Transverse colon (tissue), 4 donors: ENCODE data around the gene KLF11. TPM values are rescaled to one million over a fixed set of nuclear protein-coding genes. Genes with fewer than 3 reads are reported as not detected.
A peak's percentile ranks its signal among the peaks of the same experiment; 100 is the strongest.

Experiments used
- DNase-seq: peaks from one replicate; pipeline ENCODE4 v3.0.0-alpha.2; 2019
- H3K27ac ChIP-seq, 4 donors: fragments of 200-600 bp; sonication (generic); 2 replicates each; pipeline ENCODE4 v1.5.1; 2016 to 2018; ENCODE audit warnings: inconsistent platforms in 4 of 4
- H3K27me3 ChIP-seq: fragments of 200-600 bp; sonication (generic); 2 replicates; pipeline ENCODE4 v1.5.1; 2017; ENCODE audit warnings: inconsistent platforms
- H3K36me3 ChIP-seq, 4 donors: fragments of 200-600 bp; sonication (generic); 2 replicates each; pipeline ENCODE4 v1.5.1; 2017 to 2019; ENCODE audit warnings: inconsistent platforms in 4 of 4
- H3K4me1 ChIP-seq, 4 donors: fragments of 200-600 bp; sonication (generic); 2 replicates each; pipeline ENCODE4 v1.5.1; 2017 to 2020; ENCODE audit warnings: inconsistent platforms in 4 of 4
- H3K4me3 ChIP-seq, 4 donors: fragments of 200-600 bp; sonication (generic); 1 replicate in 1 of 4; 2 replicates in 3 of 4; pipeline versions ENCODE4 v1.5.1 to v1.6.1; 2017 to 2019; ENCODE audit warnings: inconsistent platforms in 4 of 4
- H3K9me3 ChIP-seq, 2 donors: fragments of 200-600 bp; sonication (generic); 2 replicates each; pipeline ENCODE4 v1.5.1; 2017 to 2019; ENCODE audit warnings: inconsistent platforms in 2 of 2
- EP300 ChIP-seq: sonication (generic); formaldehyde crosslinking; IDR thresholded peaks from one replicate; pipeline ENCODE4 v1.6.1; 2017; ENCODE audit warnings: antibody characterized with exemption, low read depth
- POLR2A ChIP-seq: fragments of 450-650 bp; IDR thresholded peaks from one replicate; pipeline ENCODE4 v1.6.1; 2016; ENCODE audit warnings: antibody characterized with exemption, mild to moderate bottlenecking, moderate library complexity
- POLR2AphosphoS5 ChIP-seq, 3 donors: sonication (generic); formaldehyde crosslinking; IDR thresholded peaks; one replicate each; pipeline ENCODE4 v1.6.1; 2016; ENCODE audit warnings: antibody characterized with exemption in 3 of 3
- WGBS, 2 donors: methylation state at CpG; one replicate each; pipeline ENCODE4 v1.1.5; 2018; ENCODE audit warnings: low coverage in 1 of 2; 5-methylcytosine and 5-hydroxymethylcytosine counted together
- in situ Hi-C, 4 donors: fragments of 200-750 bp; cut with MboI; loops; one replicate each; pipeline versions ENCODE4 v1.15.0 to v1.15.1; 2017; ENCODE audit warnings: low sequenced_read_pairs in 3 of 4, low pct_ligation_motif_present in 1 of 4, low pct_unique_long_range_greater_than_20kb in 1 of 4
- intact Hi-C: fragments of 100-400 bp; cut with DNase I; formaldehyde crosslinking; loops from one replicate; pipeline ENCODE4 v1.15.1; 2023; ENCODE audit warnings: low total_unique reads
- total RNA-seq, 4 donors: library from RNA; depleted of rRNA; stranded (reverse); fragments of >200 nt; gene quantifications; one replicate each; pipeline ENCODE4 v1.1.0, GENCODE V29; 2016
- TF ChIP-seq, protein P1 (sequence below), 5 experiments: fragments of 200-600 bp in 3 of 5; fragments of 450-650 bp in 2 of 5; sonication (generic) in 3 of 5; IDR thresholded peaks; 1 replicate in 2 of 5; 2 replicates in 3 of 5; pipeline ENCODE4 v1.5.1; 2016 to 2017; ENCODE audit warnings: antibody characterized with exemption in 5 of 5, inconsistent platforms in 3 of 5, mild to moderate bottlenecking in 2 of 5, moderate library complexity in 1 of 5

KLF11 gene
- total RNA-seq, 4 donors from 2014 or later: 6.6 to 17.0 (median 10.5) TPM

DNA sequence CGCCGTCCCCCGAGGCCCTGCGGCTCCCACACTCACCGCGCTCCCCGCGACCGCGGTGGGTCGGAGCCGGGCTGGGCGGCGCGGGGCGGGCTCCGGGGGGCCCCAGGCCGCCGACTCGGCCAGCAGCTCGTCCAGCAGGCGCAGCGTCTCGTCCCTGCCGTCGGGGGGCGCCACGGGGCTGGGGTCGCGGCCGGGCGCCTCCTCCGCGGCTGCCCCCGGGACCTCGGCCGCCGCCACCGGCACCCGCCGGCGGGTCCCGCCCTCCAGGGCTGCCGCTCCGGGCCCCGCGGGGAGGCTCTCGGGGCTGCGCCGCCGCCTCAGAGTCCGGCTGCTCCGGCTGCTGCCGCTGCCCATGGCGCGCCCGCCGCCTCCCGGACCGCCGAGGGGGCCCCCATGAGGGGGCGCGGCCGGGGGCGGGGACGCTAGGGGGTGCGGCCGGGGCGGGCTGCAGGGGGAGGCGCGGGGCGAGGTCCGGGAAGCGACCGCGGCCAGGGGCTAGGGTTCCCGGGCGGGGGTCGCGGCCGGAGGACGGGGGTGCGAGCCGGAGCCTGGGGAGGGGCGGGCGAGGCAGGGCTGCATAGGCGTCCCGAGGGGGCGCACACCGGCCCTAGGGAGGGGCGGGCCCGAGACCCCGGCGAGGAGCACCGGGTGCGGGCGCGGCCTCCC is 36.7 kb downstream of the KLF11 start, which contains the start of gene CYS1:
CYS1 (minus strand) TSS at position 542 of the 666 bp plus-strand sequence; CDS start at position 354, 188 bp downstream.
- H3K27ac ChIP-seq: peak within 1 kb of the TSS; percentile 81 to 93 (median 86)
- no peak for DNase-seq
- H3K36me3 ChIP-seq: no peaks in the 10 kb centered on the region
- in situ Hi-C loops: loop anchor here in 1 of 4 donors (25.0 kb wide), 1 partner anchor 582 kb away; no protein-coding TSS in a partner anchor
- peaks cover 5 to 25% (median 15%) of the 10 kb centered on the region in 4 donors for H3K4me1 ChIP-seq
- no peak for TF ChIP-seq POLR2AphosphoS5 (IDR thresholded peaks at IDR 0.05)
- TF ChIP-seq, protein P1, sequence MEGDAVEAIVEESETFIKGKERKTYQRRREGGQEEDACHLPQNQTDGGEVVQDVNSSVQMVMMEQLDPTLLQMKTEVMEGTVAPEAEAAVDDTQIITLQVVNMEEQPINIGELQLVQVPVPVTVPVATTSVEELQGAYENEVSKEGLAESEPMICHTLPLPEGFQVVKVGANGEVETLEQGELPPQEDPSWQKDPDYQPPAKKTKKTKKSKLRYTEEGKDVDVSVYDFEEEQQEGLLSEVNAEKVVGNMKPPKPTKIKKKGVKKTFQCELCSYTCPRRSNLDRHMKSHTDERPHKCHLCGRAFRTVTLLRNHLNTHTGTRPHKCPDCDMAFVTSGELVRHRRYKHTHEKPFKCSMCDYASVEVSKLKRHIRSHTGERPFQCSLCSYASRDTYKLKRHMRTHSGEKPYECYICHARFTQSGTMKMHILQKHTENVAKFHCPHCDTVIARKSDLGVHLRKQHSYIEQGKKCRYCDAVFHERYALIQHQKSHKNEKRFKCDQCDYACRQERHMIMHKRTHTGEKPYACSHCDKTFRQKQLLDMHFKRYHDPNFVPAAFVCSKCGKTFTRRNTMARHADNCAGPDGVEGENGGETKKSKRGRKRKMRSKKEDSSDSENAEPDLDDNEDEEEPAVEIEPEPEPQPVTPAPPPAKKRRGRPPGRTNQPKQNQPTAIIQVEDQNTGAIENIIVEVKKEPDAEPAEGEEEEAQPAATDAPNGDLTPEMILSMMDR (IDR thresholded peaks at IDR 0.05): peak in 2 of 5 experiments; percentile 2 to 27
- WGBS, 2 donors: 0% methylated on average over 22 of the region's 98 CpGs; no CpG with 5 or more reads in 1 of the 2 donors
- intact Hi-C loops: loop anchor here (1.0 kb wide), 1 partner anchor 37 kb away; the partner anchor contains the start of gene KLF11
- no peaks in the 10 kb centered on the region for H3K9me3 ChIP-seq
- H3K27me3 ChIP-seq: peaks cover 95% of the 10 kb centered on the region
- peak within 1 kb of the TSS; percentile 30 to 68 (median 50) for H3K4me3 ChIP-seq

DNA sequence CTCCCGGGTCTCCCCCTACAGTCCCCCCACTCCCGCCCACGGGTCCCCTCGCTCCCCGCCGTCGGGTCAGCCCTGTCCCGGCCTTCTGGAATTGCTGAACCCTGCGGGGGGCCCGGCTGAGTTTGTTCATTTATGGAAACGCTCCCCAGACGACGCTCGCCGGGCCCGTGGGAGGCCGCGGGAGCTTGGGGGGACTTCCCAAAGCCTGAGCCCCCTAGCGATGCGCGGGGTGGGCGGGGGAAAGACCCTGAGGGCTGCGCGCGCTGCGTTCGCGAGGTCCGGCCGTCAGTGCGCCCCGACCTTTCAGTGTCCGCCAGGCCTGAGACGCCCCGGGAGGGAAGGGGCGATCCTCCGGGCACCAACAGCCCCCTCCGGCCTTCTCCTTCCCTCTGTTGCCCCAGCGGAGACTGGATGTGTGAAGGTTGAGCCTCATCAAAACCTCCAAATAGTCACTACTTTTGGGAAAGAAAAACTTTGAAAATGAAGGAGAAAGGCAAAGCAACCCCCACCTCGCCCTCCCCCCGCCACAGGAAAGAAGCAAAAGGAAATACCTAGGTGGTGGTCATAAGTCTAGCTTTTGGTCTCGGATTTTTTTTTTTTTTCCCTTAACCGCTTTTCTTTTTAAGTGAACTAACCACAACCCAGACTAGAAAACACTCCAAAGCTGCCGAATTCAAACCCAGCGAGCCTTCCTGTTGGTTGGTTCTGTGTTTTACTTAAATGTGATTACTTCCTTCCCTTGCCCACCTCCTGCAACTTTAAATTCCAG is 37.4 kb downstream of the KLF11 start:
- H3K4me1 ChIP-seq: peaks cover 5 to 25% (median 15%) of the 10 kb centered on the region in 4 donors
- in situ Hi-C loops: loop anchor here in 1 of 4 donors (25.0 kb wide), 1 partner anchor 582 kb away; no protein-coding TSS in a partner anchor

DNA sequence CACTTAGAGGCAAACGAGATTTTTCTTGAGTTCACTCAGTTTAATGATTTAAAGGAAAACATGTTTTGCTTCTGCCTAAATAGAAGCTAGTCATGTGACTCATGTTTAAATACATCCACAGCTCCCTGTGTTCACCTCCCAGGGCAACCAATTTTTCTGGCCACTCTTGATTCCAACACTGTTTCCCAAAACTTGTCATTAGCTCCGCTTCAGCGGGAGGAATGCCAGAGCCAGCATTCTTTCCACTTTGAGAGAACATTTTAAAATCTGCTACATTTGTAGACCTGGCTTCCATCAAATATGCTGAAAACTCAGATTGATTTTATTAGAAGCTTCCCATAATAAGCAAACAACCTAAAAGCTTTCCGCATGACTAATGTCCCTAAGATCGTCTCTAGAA is 39.7 kb downstream of the KLF11 start:
- Histone ChIP-seq H3K4me3 (no peak overlapping the region), H3K36me3 (no peaks in the 10 kb centered on the region), H3K4me1 (peaks cover 5 to 25% (median 15%) of the 10 kb centered on the region in 4 donors), H3K27ac (peak overlapping the region in 1 of 4 donors; percentile 36), H3K9me3 (no peaks in the 10 kb centered on the region), H3K27me3 (peaks cover 75% of the 10 kb centered on the region)
- in situ Hi-C loops (loop anchor here in 1 of 4 donors (25.0 kb wide), 1 partner anchor 579 kb away; no protein-coding TSS in a partner anchor), intact Hi-C loops (no loop called here)
- TF ChIP-seq EP300 (no peak), POLR2A (no peak), POLR2AphosphoS5 (IDR thresholded peaks at IDR 0.05) (peak in 1 of 3 donors; percentile 29)
- TF ChIP-seq, protein P1 (IDR thresholded peaks at IDR 0.05): no peak
- 50 to 60% methylated on average over 5 of the region's 5 CpGs for WGBS, 2 donors
- DNase-seq: no peak

More for the DNA sequence above, 37.4 kb downstream of the KLF11 start:
- H3K36me3 ChIP-seq: no peaks in the 10 kb centered on the region
- intact Hi-C loops: no loop called here
- DNase-seq: no peak
- peak overlapping the region; percentile 30 to 68 (median 50) for H3K4me3 ChIP-seq
- H3K9me3 ChIP-seq: no peaks in the 10 kb centered on the region
- H3K27ac ChIP-seq: peak overlapping the region; percentile 81 to 93 (median 86)
- TF ChIP-seq POLR2AphosphoS5 (IDR thresholded peaks at IDR 0.05) (no peak), POLR2A (no peak), EP300 (no peak)
- TF ChIP-seq, protein P1 (IDR thresholded peaks at IDR 0.05): no peak
- H3K27me3 ChIP-seq: peaks cover 96% of the 10 kb centered on the region
- 14 to 42% methylated on average over 6 to 42 of the region's 45 CpGs for WGBS, 2 donors

DNA sequence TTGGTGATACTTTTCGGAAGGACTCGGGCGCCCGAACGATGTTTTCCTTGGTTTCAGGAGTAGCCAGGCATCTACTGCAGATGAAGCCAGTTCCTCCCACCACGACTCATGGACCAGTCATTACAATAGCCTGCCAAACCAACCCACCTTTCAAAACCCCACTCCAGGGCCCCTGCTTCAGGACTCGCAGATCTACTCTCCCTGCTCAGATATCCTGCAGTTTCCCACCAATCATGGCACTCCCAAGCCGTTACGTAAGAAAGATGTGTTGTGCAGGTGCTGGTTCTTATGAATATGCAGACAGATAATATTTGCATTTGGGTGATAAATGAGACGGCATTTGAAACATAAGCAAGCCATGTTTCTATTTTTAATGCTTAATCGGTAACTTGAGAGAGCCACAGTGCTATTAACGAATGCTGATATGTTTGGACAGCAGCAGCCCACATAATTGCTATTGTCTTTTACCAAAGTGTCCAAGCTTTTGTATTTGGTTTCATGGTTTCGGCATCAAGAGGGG is 40.4 kb downstream of the KLF11 start:
- peak overlapping the region in 1 of 4 donors; percentile 36 for H3K27ac ChIP-seq
- WGBS, 2 donors: 62 to 64% methylated on average over 13 of the region's 13 CpGs
- TF ChIP-seq EP300: no peak
- TF ChIP-seq, protein P1 (IDR thresholded peaks at IDR 0.05): no peak
- no peak for TF ChIP-seq POLR2AphosphoS5 (IDR thresholded peaks at IDR 0.05)
- TF ChIP-seq POLR2A: no peak
- in situ Hi-C loops: loop anchor here in 1 of 4 donors (25.0 kb wide), 1 partner anchor 579 kb away; no protein-coding TSS in a partner anchor
- no peaks in the 10 kb centered on the region for H3K36me3 ChIP-seq
- no peaks in the 10 kb centered on the region for H3K9me3 ChIP-seq
- intact Hi-C loops: no loop called here
- H3K27me3 ChIP-seq: peaks cover 68% of the 10 kb centered on the region
- peaks cover 5 to 20% (median 11%) of the 10 kb centered on the region in 4 donors for H3K4me1 ChIP-seq
- H3K4me3 ChIP-seq: no peak overlapping the region
- DNase-seq: no peak
